Right forelimb (tissue), 1 donor: Measurements from ENCODE around the gene XRCC2.

Experiments
- DNase-seq: peaks from one replicate; pipeline ENCODE4 v3.0.0-alpha.2; 2018

The XRCC2 gene

GRCh38 chr7:152608656-152609055 is 67.3 kb downstream of the XRCC2 start:
- DNase-seq, result no peak

DNA sequence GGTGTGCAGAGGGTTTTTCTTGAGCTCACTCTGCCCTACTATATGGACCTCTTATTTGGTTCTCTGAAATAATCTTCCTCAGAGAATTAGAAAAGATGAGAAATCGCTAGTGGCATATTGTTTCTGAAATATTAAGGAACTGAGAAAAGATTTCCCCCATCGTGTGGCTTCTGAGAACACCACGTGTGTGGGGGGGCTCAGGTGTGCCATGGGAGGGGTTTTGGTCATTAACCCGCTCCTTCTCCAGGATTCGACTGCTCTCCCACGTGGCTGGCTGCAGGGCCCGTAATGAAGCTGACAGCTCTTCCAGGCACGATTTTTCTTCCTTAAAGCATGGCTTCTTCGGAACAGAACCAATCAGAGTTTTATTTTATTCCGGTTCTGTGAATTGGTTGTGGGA is 67.7 kb downstream of the XRCC2 start:
- DNase-seq, result no peak

- DNase-seq, result no peak
Measured at GRCh38 chr7:152607007-152607406, 68.9 kb downstream of the XRCC2 start.

DNA sequence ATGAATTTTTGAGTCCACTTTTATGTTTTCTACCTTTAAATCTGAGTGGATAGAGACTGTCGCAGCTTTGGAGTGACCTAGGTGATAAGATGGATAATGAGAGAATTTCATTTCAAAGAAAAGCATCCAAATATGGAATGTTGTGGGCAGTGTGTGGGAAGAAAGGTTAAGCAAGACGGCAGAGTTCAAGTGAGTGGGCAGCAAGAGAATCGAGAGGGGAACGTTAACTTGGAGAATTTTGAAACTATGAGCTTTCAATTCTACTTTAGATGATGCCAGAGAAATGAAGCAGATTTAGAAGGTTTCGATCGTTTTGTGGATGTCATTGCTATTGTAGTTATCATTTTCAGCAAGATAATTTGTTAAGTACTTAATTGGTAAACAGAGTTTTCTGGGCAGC is 73.0 kb downstream of the XRCC2 start:
- no peak for DNase-seq

DNA sequence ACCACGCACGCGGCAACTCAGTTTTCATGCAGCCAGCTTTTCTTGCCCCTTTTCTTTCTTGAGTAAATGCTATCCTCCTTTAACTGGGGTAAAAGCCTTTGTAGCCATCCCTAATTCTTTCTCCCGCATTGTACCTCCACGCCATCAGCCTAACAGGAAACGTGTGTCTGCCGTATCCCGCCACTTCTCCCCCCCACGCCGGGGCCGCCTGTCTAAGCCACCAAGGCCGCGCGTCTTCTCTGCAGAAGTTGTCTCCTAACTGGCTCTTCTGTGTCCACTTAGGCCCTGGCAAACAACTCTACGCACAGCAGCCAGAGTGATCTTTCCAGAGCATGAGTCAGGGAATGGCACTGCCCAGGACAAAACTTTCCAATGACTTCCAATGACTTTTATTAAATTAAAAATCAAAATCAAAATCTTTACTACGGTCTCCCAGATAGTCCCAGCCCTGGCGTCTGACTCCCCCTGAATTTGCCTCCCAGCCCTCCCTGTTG is 74.6 kb downstream of the XRCC2 start:
- DNase-seq, result no peak

DNA sequence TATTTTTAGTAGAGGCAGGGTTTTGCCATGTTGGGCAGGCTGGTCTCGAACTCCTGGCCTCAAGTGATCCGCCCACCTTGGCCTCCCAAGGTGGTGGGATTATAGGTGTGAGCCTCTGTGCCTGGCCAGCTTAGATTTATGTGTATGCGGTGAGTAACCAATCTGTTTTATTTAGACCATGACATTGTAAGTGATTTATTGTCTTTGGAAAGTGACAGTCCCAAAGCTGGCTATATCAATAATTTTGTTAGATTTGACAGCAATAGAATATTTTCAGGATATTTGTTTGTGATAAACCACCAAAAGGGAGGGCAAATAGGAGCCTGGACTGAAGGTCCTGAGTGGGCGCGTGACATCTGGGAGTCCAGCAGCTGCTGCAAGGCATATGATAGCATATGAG is 75.7 kb downstream of the XRCC2 start:
- no peak for DNase-seq

GRCh38 chr7:152597507-152597906 is 78.4 kb downstream of the XRCC2 start:
- no peak for DNase-seq

DNA sequence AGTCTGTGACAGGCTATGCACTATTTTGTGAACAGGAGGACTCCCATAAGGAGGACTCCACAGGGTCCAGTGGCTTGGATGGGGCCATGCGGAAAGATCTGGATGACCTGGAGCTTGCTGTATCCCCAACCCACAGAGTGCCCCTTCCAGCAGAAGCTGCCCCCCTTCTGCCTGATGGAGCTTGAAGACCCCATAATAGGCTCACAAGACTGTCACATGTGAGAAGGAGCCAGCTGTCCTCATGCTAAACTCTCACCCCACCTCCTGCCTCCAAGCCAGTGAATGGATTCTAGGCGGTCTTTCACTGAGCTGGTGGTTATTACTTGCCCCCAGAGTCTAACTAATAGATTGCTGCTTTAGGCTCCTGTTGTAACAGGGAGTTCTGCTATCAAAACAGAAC is 79.1 kb downstream of the XRCC2 start:
- no peak for DNase-seq
